Common myeloid progenitor, CD34-positive (primary cell): ENCODE measurements around the gene RGS2.

ENCODE experiments used
- CTCF ChIA-PET: fragments of 350-600 bp; sonication (Branson Sonifier 250); formaldehyde crosslinking; loops from one replicate; lab custom pipeline; 2021; ENCODE audit warnings: antibody characterized with exemption; lab: Charles Lee
- POLR2A ChIA-PET: fragments of 350-600 bp; sonication (Branson Sonifier 250); formaldehyde crosslinking; loops from one replicate; lab custom pipeline; 2021; ENCODE audit warnings: antibody characterized with exemption; lab: Charles Lee
- DNase-seq, 3 donors: peaks; one replicate each; pipeline versions ENCODE4 v3.0.0 to v3.0.0-alpha.2; 2013
- H3K27ac ChIP-seq, 2 experiments: 1 replicate in 1 of 2; 2 replicates in 1 of 2; pipeline ENCODE4 v1.7.0; 2013; ENCODE audit warnings: inconsistent platforms in 2 of 2, low read length in 2 of 2, mild to moderate bottlenecking in 2 of 2, low read depth in 1 of 2, moderate library complexity in 1 of 2; ENCODE audit not compliant: severe bottlenecking in 2 of 2, insufficient read depth in 1 of 2, poor library complexity in 1 of 2
- H3K27me3 ChIP-seq, 5 experiments: replicated peaks in 2 of 5; 1 replicate in 3 of 5; 2 replicates in 2 of 5; pipeline versions ENCODE4 v1.6.1 to v1.7.0; 2013; ENCODE audit warnings: low read length in 4 of 5, mild to moderate bottlenecking in 2 of 5, moderate library complexity in 2 of 5, inconsistent platforms in 1 of 5; ENCODE audit not compliant: insufficient read depth in 5 of 5, control insufficient read depth in 4 of 5
- H3K36me3 ChIP-seq, 4 experiments: 1 replicate in 2 of 4; 2 replicates in 2 of 4; pipeline versions ENCODE4 v1.6.1 to v1.7.0; 2013; ENCODE audit warnings: low read length in 3 of 4, control low read depth in 1 of 4, mild to moderate bottlenecking in 1 of 4; ENCODE audit not compliant: control insufficient read depth in 4 of 4, insufficient read depth in 4 of 4
- H3K4me1 ChIP-seq, 4 experiments: 1 replicate in 3 of 4; 2 replicates in 1 of 4; pipeline versions ENCODE4 v1.6.1 to v1.7.1; 2013; ENCODE audit warnings: low read length in 3 of 4, mild to moderate bottlenecking in 3 of 4, control low read depth in 1 of 4, inconsistent platforms in 1 of 4, moderate library complexity in 1 of 4; ENCODE audit not compliant: control insufficient read depth in 4 of 4, insufficient read depth in 4 of 4; ENCODE audit errors: control extremely low read depth in 1 of 4
- H3K4me3 ChIP-seq, 7 experiments: 1 replicate in 4 of 7; 2 replicates in 3 of 7; pipeline versions ENCODE4 v1.5.1 to v1.7.0; 2013; ENCODE audit warnings: mild to moderate bottlenecking in 7 of 7, low read length in 6 of 7, moderate library complexity in 6 of 7, inconsistent platforms in 2 of 7, low read depth in 2 of 7, control low read depth in 1 of 7; ENCODE audit not compliant: insufficient read depth in 4 of 7, control insufficient read depth in 1 of 7; ENCODE audit errors: extremely low read depth in 1 of 7
- H3K9me3 ChIP-seq, 5 experiments: 1 replicate in 4 of 5; 2 replicates in 1 of 5; pipeline versions ENCODE4 v1.6.1 to v1.7.1; 2013; ENCODE audit warnings: low read length in 4 of 5, mild to moderate bottlenecking in 2 of 5, inconsistent platforms in 1 of 5, low read depth in 1 of 5, moderate library complexity in 1 of 5; ENCODE audit not compliant: control insufficient read depth in 4 of 5, insufficient read depth in 2 of 5; ENCODE audit errors: control extremely low read depth in 1 of 5
- WGBS: methylation state at CpG from one replicate; pipeline ENCODE4 v1.1.5; 2013; ENCODE audit not compliant: insufficient coverage; 5-methylcytosine and 5-hydroxymethylcytosine counted together

Gene RGS2

DNA sequence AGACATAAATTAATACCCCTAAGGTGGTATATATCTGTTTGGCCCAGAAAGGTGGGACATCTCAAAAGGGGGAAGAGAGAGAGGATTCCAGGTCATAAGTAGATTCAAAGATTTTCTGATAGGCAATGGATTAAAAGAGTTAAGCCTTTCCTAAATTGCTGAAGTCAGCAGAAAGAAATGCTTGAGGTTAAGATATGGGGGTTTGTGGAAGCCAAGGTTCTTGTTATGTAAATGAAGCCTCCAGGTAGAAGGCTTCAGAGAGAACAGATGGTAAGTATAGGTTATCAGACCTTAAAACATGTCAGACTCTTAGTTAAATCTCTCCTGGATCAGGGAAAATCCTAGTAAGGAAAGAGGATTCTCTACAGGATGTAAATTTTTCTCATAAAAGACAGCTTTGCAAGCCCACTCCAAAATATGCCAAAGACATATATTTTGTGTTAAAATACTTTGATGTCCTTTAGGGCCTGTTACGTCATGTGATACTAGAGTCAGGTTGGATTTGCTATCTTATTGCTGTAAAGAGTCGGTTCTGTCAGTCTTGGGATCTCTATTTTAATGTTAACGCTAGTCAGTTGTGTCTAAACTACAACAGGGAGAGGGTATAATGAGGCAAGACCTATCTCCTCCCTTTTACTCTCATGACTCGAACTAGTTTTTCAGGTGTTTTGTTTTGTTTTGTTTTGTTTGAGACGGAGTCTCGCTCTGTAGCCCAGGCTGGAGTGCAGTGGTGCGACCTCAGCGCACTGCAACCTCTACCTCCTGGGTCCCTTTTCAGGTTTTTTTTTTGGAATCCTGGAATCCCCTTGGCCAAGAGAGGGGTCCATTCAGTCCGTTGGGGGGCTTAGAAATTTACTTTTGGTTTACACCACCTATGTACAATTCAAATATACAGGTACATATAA, 30.6 kb downstream of the RGS2 start:
- ChIA-PET CTCF (no interaction called here), POLR2A (no interaction called here)
- Histone ChIP-seq H3K27ac (no peak overlapping the region), H3K27me3 (no peaks in the 10 kb centered on the region), H3K9me3 (no peaks in the 10 kb centered on the region), H3K4me1 (peaks cover 0 to 5% (median 2%) of the 10 kb centered on the region in 4 experiments), H3K36me3 (no peaks in the 10 kb centered on the region), H3K4me3 (no peak overlapping the region)
- 99% methylated on average over 7 of the region's 9 CpGs for WGBS
- DNase-seq, result no peak

DNA sequence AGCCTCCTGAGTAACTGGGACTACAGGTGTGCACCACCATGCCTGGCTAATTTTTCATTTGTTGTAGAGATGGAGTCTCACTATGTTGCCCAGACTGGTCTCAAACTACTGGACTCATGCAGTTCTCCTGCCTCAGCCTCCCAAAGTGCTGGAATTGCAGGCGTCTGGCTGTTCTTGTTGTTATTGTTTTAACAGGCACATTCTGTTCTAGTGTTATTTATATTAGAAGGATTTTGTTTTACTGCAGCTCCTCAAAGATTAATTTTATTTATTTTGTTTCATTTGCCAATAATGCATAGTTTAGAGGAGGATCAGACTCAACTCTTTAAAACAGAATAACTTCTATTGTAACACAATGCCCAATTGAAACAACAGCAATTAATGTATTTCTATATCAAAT, 35.5 kb downstream of the RGS2 start:
- H3K27me3 ChIP-seq, result no peaks in the 10 kb centered on the region
- WGBS, result no CpG with 5 or more reads among the region's 1 CpG
- ChIA-PET POLR2A (no interaction called here), CTCF (no interaction called here)
- H3K36me3 ChIP-seq, result no peaks in the 10 kb centered on the region
- no peak for DNase-seq
- no peak overlapping the region for H3K27ac ChIP-seq
- H3K4me1 ChIP-seq, result no peaks in the 10 kb centered on the region
- no peaks in the 10 kb centered on the region for H3K9me3 ChIP-seq
- no peak overlapping the region for H3K4me3 ChIP-seq

DNA sequence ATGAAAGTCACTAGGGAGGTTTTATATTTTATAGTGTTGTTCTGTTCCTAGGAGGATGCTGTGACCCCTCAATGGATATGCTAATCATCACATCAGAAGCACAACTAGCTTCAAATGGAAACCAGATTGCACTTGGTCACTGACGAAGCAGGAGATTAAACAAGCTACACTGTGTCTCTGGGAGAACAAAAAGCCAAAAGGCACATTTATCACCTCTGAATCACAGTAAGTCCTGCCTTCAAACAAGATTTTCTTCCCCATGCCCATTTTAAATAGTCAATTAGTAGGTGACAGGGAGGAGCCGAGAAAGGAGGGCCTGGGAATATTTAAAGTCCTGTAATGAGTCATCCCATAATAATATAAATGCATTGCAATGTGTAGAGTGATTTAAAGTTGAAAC, 38.1 kb downstream of the RGS2 start:
- Histone ChIP-seq H3K9me3 (no peaks in the 10 kb centered on the region), H3K27ac (no peak overlapping the region), H3K4me3 (no peak overlapping the region), H3K4me1 (no peaks in the 10 kb centered on the region), H3K27me3 (no peaks in the 10 kb centered on the region), H3K36me3 (no peaks in the 10 kb centered on the region)
- WGBS, result 100% methylated on average over 1 of the region's 2 CpGs
- CTCF ChIA-PET, result no interaction called here
- POLR2A ChIA-PET, result no interaction called here
- DNase-seq, result no peak

DNA sequence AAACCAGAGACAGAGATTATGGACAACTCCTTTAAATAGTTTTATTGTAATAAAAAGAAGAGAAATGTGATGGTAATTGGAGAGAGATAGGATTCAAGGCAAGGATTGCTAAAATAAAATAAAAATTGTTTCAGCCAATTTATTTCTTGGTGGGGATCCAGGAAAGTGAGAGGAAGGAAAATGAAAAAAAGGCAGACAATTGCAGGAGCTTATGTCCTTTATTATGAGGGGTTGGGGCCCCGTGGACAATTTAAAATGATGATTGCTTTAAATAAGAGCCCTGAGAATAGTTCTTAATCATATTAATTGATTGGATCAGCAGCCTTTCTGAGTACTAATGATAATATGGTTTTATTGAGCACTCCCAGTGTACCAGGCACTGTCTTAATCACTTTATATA, 40.2 kb downstream of the RGS2 start:
- WGBS, result no CpG with 5 or more reads among the region's 1 CpG
- no peak overlapping the region for H3K27ac ChIP-seq
- POLR2A ChIA-PET, result interaction anchor here (0.6 kb wide), 1 partner anchor 71 kb away, joined by 4 read pairs; no protein-coding TSS in a partner anchor
- H3K36me3 ChIP-seq, result no peaks in the 10 kb centered on the region
- no peaks in the 10 kb centered on the region for H3K9me3 ChIP-seq
- H3K4me1 ChIP-seq, result no peaks in the 10 kb centered on the region
- CTCF ChIA-PET, result no interaction called here
- no peaks in the 10 kb centered on the region for H3K27me3 ChIP-seq
- no peak for DNase-seq
- H3K4me3 ChIP-seq, result no peak overlapping the region

DNA sequence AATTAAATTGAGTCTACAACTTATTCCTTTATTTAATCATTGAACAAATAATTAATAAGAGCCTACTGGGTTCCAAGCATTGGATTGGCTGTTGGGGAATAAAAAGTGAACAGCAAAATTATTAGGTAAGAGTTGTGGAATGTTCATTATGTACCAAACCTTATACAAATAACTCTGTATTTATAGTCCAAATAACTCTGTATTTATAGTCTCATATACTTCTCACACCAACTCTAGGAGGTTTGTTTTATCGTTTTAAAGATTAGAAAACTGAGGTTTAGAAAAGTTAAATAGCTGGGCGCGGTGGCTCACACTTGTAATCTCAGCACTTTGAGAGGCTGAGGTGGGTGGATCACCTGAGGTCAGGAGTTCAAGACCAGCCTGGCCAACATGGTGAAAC, 40.6 kb downstream of the RGS2 start:
- no peak for DNase-seq
- Histone ChIP-seq H3K27ac (no peak overlapping the region), H3K4me1 (no peaks in the 10 kb centered on the region), H3K27me3 (no peaks in the 10 kb centered on the region), H3K36me3 (no peaks in the 10 kb centered on the region), H3K4me3 (no peak overlapping the region), H3K9me3 (no peaks in the 10 kb centered on the region)
- WGBS, result 100% methylated on average over 2 of the region's 3 CpGs
- CTCF ChIA-PET, result no interaction called here
- POLR2A ChIA-PET, result interaction anchor here (0.6 kb wide), 1 partner anchor 72 kb away, joined by 4 read pairs; no protein-coding TSS in a partner anchor

DNA sequence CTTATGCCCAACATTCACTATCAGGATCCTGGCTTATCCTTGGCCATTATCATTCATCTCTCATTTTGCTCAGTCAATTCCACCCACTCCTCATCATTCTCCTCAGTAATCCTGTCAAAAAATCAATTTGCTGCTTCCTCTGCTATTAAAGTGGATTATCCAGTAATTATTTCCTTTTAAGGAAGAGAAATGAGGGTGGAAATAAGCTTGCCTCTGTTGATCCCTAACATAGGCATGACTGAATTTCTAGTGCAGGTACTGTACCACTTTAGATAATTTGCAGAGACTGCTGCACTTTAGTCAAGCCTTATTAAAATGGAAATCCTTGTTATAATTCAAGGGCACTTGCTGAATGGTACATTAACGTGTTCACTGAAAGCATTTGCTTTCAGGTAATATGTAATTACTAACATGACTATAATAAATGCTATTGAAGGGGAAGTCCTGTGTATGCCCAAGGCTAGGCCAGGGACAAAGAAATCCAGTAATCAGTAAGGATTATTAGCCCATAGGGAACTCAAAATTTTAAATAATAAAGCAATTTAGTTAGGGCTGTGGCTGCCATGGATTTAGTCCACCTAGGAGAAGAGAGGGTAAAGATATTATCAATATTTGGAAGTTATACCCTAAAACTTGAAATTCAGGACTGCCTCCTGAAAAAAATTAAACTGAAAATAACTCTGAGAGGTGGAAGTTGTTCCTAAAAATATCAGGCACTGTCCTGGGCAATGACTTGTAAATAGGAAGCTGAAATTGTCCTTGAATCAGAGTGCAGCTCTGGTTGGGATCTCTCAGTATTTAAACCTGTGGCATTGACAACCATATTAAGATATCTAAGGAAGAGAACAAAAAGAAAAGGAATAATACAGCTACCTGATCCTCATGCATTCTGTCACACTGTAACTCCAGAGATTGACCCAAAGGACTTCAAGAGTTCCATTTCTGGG, 43.4 kb downstream of the RGS2 start:
- Histone ChIP-seq H3K4me1 (no peaks in the 10 kb centered on the region), H3K36me3 (no peaks in the 10 kb centered on the region), H3K27ac (no peak overlapping the region), H3K27me3 (no peaks in the 10 kb centered on the region), H3K9me3 (no peaks in the 10 kb centered on the region), H3K4me3 (no peak overlapping the region)
- WGBS, result no CpG with 5 or more reads among the region's 1 CpG
- ChIA-PET CTCF (no interaction called here), POLR2A (no interaction called here)
- DNase-seq, result no peak

DNA sequence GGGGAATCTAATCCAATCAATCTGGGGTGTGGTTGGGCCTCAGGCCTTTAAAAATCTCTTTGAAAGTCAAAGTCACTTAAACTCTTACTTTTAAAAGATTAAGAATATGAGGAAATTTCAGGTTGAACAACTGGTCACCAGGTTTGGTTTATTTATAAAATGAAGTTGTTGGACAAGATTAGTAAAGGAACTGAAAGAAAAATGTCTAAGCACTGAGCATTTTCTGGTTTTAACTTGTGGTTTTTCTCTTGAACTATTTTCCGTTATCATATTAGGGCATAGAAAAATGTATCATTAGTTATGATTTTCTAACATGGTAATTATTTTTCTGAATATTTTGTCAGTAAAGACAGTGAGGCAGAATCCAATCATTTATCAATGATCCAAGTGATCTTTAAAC, 49.6 kb downstream of the RGS2 start:
- CTCF ChIA-PET, result no interaction called here
- Histone ChIP-seq H3K9me3 (no peaks in the 10 kb centered on the region), H3K36me3 (no peaks in the 10 kb centered on the region), H3K4me3 (no peak overlapping the region), H3K27ac (no peak overlapping the region), H3K4me1 (no peaks in the 10 kb centered on the region), H3K27me3 (no peaks in the 10 kb centered on the region)
- DNase-seq, result no peak
- WGBS, result no CpG with 5 or more reads among the region's 1 CpG
- POLR2A ChIA-PET, result no interaction called here
